Measurements from ENCODE around the gene MOK.
"Not testable (repeated sequence)": the region's sequence is repeated elsewhere in the genome, so short reads cannot be mapped to it uniquely, and the experiment has no call there.

The MOK gene

GRCh38 chr14:102246071-102246470 is 58.9 kb downstream of the MOK start:
- DNase-seq: no peak

GRCh38 chr14:102243795-102244194 is 61.2 kb downstream of the MOK start:
- DNase-seq: not testable (repeated sequence)

GRCh38 chr14:102241147-102241546 is 63.8 kb downstream of the MOK start:
- DNase-seq: peak; percentile 95 to 97

DNA sequence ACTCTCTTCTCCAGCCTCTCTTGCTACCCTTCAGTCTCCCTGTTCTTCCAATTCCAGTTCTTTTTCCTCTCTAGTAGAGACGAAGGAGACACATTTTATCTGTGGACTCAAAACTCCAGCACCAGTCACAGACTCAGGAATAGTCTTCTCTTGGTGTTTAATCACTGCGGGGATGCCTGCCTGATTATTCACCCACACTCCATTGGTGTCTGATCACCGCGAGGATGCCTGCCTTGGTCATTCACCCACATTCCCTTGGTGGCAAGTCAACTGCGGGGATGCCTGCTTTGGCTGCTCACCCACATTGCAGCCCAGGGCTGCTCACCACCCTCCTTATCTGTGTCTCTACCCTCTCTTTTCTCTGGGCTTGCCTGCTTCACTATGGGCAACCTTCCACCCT is 64.5 kb downstream of the MOK start:
- DNase-seq: not testable (repeated sequence)

DNA sequence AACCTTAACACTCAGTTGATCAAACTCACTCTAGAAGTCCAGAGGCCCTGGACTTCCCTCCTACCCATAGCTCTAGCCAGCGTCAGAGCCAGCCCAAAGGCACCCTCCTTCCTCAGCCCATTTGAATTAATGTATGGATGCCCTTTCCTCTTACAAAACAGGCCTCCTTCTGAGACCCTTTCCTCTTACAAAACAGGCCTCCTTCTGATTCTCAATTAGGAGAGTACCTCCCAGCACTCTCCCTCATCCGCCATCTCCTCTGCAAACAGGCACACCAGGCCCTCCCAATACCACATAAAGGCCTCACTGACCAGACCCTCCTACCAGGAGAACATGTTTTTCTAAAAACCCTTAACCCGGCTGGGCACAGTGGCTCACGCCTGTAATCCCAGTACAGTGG is 65.7 kb downstream of the MOK start:
- DNase-seq: no peak

DNA sequence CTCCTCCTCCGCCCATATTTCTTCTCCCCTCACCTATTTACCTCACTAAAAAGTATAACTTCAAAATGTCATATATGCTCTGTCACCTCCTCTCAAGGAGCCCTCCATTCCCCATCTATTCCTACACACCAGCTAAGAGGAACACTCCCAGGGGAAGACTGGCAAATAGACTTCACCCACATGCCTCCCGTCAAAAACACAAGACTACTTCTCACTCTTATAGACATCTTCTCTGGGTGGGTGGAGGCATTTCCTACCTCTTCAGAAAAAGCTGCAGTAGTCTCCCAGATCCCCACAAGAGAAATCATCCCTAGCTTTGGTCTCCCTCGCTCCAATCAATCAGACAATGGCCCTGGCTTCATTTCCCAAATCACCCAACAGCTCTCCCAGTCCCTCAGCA is 66.2 kb downstream of the MOK start:
- DNase-seq: no peak

GRCh38 chr14:102238131-102238530 is 66.8 kb downstream of the MOK start:
- DNase-seq: no peak

DNA sequence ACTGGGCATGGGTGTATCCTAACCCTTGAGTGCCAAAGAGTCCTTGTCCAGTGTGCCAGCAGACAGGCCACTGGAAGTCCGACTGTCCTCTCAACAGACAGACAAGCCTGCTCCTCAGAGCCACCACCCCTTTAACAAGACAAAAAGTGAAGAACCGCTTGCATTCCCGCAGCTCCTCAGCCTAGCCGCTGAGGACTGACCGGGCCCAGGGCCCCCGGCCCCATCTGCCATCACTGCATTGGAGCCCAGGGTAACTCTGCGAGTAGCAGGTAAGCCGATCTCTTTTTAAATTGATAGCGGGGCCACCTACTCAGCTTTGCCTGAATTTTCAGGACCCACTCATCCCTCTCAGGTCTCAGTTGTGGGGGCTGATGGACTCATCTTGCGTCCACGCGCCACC is 68.9 kb downstream of the MOK start:
- no peak for DNase-seq

DNA sequence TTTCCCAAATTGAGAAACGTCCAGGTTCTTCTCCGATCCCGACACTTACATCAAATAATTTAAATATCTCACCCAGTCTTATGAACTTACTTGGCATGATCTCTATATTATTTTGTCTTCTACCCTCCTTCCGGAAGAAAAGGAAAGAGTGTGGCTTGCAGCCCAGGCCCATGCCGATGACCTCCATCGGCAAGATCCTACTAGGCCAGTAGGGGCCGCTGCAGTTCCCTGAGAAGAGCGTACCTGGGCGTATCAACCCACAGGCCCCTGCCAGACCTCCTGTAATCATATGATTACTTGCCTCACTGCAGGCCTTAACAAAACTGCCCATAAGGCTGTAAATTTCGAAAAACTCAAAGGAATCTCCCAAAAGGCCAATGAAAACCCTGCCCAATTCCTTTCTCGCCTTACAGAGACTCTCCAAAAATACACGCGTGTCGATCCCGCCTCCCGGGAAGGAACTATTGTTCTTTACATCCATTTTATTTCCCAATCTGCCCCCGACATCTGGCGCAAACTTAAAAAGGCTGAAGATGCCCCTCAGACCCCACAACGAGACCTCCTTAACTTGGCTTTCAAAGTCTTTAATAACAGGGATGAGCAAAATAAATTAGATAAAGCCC is 69.6 kb downstream of the MOK start:
- DNase-seq: peak; percentile 72 to 86

- DNase-seq: peak in 1 of 2 experiments; percentile 19
Measured at GRCh38 chr14:102234331-102235264, 70.4 kb downstream of the MOK start.

GRCh38 chr14:102233081-102233480 is 71.9 kb downstream of the MOK start:
- no peak for DNase-seq

DNA sequence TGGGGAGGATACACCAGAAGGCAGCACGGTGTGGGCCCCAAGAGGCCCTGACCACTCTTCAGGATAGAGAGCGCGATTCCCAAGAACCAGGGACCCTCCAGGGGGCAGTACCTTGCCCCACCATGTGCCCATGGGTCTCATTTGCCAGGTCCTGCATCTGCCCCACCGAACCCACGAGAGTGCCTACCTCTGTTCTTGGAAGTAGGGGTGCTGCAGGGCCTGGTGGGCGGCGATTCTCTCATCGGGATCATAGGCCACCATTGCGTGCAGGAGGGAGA is 72.7 kb downstream of the MOK start:
- no peak for DNase-seq

- DNase-seq: no peak
Measured at GRCh38 chr14:102231476-102232347, 73.3 kb downstream of the MOK start.

DNA sequence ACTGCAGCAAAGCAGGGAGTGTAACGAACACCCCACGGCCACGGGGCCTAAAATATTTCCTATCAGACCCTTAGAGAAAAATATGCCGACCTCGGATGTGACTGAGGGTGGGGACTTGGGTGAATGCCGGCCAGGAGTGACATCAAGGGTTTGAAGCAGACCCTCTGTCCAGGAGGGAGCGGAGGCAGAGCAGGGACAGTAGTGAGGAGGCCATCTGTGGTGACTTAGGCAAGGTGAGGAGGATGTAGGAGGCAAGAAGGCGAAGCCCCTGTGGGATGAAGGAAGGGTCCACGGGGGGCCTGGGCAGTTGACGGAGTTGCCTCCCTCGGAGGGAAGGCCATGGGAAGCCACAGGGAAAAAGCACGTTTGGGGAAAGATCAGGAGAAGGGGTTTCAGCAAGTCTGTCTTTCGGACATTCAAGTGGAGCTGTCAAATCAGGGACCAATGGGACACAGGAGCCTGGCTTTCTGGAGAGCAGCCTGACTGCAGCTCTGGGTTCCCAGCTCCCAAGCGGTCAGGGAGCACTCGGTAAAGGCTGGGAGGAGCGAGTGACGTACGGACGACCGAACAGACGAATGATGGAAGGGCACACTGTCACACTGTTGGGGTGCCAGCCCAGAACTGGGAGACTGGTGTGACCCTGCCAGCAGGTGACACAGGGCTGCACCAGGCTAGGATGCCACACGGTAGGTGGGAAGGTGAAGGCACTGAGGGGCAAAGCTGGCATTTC is 74.3 kb downstream of the MOK start:
- DNase-seq: no peak

GRCh38 chr14:102229739-102230092 is 75.2 kb downstream of the MOK start:
- no peak for DNase-seq

DNA sequence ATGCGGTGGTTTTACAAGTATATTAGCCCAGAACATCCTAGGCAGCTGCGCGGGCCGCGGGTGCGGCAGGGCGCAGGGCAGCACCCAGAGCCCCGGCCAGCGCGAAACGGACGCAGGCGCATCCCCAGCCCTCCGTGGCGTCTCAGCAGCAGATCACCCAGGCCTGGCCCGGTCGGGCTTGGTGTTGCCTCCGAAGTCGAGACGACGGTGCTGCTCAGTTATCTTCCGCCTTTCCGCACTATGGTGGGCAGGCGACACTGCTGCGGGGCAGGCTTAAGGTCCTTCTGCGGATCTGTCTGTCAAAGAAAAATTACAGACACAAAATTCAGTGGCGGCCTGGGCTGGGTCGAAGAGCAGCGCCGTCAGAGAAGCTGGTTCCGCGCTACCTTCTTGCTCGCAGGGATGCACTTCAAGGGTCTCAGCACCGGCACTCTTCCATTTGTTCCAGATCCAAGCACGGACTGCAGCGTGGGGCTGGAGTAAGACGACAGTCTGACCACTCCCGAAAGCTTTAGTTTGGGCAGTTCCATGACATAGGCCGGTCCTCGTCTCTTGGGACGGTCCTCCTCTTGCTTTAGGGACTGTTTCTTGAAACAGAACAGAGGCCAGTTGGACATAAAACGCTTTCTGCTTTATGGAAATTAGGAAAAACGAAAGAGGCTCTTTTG is 75.8 kb downstream of the MOK start:
- DNase-seq: no peak

DNA sequence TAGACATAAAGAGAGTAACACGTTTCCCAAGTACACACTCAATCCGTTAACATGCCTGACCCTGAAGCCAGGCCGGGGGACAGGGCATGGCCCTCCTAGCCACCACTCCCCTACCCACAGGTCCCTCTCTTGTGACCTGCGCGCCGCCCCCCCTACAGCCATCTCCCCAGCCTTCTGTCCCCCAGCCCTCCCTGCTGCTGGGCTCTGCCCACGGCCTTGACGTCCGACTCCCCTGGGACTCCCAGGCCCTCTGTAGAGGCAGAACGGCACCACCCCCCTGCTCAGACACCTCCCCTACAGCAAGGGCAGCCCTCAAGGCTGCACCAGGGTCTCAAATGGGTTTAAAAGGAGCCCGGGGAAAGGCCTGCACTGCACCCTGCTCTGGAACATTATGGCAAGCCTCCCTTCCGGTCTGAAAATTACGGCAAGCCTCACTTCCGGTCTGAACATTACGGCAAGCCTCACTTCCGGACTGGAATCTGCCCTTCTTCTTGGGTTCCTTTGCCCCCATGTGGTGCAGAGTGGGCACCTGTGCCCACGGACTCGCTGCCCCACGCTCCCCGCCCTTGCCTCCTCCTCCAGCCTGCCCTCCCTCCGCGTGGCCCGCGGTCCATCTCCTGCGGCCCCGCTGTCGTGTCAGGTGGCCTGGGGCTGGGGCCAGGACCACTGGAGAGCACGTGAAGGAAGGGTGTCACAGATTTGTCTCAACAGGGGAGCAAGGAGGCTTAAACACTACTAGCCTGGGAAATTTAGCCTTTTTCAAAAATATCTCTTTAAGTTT is 77.6 kb downstream of the MOK start:
- DNase-seq: peak in 1 of 2 experiments; percentile 24

DNA sequence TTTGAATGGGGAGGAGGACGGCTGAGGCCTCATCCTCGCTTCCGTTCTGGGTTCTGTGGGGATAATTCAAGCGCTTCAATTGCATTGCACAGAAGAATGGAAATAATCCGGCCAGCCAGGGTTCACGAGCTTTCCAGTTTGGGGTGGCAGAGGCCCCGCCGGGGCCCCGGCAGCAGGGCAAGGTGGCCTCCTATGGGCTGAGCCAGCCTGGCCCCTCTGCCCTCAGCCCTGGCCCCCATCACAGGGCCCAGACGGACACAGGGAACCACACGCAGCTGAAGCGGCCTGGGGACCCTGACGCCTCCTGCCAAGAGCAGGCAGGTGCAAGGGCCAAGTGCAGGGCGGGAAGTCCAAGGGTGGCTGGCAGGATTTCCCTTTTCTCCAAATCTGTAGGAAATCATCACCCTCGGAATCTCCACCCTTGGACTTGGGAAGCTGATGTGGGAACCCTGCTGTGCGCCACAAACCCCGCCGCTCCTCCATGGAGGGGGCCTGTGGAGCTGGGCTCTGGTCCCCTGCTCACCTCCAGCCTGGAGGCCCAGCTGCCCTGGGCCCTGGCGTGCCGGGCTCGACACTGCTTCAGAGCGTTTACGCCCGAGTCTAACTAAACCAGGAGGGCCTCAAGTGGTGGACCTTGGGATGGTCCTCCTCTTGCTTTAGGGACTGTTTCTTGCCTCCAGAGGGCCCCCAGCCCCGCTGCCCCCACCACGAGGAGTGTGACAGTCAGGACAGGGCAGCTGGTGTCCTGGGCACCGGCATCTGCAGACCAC is 78.4 kb downstream of the MOK start:
- DNase-seq: no peak

DNA sequence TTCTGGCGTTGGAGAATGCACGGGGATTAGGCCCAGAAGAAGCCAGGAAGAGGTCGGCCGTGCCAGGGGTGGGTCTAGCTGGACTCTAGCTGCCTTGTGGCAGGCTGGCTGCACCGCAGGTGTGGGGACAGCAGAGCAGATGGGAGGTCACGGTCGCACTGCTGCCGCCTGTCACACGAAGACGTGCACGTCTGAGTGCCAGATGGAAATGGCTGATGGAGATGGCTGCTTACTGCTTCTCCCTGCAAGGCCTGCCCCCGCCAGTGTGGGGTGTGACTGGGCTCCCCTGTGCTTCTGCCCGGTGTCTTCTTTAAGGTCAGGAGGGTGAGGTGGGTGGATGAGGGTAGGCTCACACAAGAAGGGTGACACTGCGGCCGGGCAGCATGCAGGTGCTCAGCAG is 79.0 kb downstream of the MOK start:
- peak; percentile 75 to 92 for DNase-seq

GRCh38 chr14:102225386-102225785 is 79.6 kb downstream of the MOK start:
- no peak for DNase-seq

- no peak for DNase-seq
Measured at GRCh38 chr14:102223682-102224081, 81.3 kb downstream of the MOK start.
